Caco-2 (cell line): ENCODE measurements around the gene MANBA. TPM values are rescaled to one million over a fixed set of nuclear protein-coding genes. Genes with fewer than 3 reads are reported as not detected.

Experiments
- BruUV-seq: library from RNA; stranded (reverse); fragments of 400-500 nt; replicated peaks from 2 replicates; lab custom pipeline; 2021; lab: Mats Ljungman, UMichigan
- CTCF ChIA-PET: fragments of 300-600 bp; sonication (Branson Sonifier 250); formaldehyde crosslinking; loops from one replicate; lab custom pipeline; 2022; ENCODE audit warnings: antibody characterized with exemption; lab: Charles Lee
- POLR2A ChIA-PET: fragments of 300-600 bp; sonication (Branson Sonifier 250); formaldehyde crosslinking; loops from one replicate; lab custom pipeline; 2022; ENCODE audit warnings: antibody characterized with exemption; lab: Charles Lee
- DNase-seq, 2 experiments: peaks; one replicate each; pipeline versions ENCODE4 v3.0.0 to v3.0.0-alpha.2; 2020 to 2022
- H3K27me3 ChIP-seq: replicated peaks from 2 replicates; pipeline ENCODE4 v1.6.0; 2011; ENCODE audit warnings: low read length; ENCODE audit not compliant: control insufficient read depth, insufficient read depth
- H3K36me3 ChIP-seq: 2 replicates; pipeline ENCODE4 v1.5.1; 2011; ENCODE audit warnings: low read length; ENCODE audit not compliant: control insufficient read depth, insufficient read depth
- H3K4me1 ChIP-seq: fragments of 250-450 bp; sonication (Bioruptor Pico); 2 replicates; pipeline ENCODE4 v1.5.1; 2020; ENCODE audit warnings: mild to moderate bottlenecking
- H3K4me3 ChIP-seq: 2 replicates; pipeline ENCODE4 v1.5.1; 2011; ENCODE audit warnings: low read depth, mild to moderate bottlenecking, control low read depth, low read length
- H3K9me3 ChIP-seq: fragments of 250-450 bp; sonication (Bioruptor Pico); 2 replicates; pipeline ENCODE4 v1.5.1; 2020; ENCODE audit warnings: mild to moderate bottlenecking, moderate library complexity
- H3K27ac Mint-ChIP-seq: one replicate; pipeline ENCODE4 v1.8.0; 2022; ENCODE audit warnings: mixed read lengths; ENCODE audit not compliant: unreplicated experiment
- H3K27me3 Mint-ChIP-seq: one replicate; pipeline ENCODE4 v1.8.0; 2022; ENCODE audit warnings: mixed read lengths; ENCODE audit not compliant: insufficient read depth, unreplicated experiment
- H3K36me3 Mint-ChIP-seq: one replicate; pipeline ENCODE4 v1.8.0; 2022; ENCODE audit warnings: mild to moderate bottlenecking, mixed read lengths; ENCODE audit not compliant: insufficient read depth, unreplicated experiment
- H3K4me1 Mint-ChIP-seq: one replicate; pipeline ENCODE4 v1.8.0; 2022; ENCODE audit warnings: low read depth, mixed read lengths; ENCODE audit not compliant: unreplicated experiment
- H3K4me3 Mint-ChIP-seq: one replicate; pipeline ENCODE4 v1.8.0; 2022; ENCODE audit warnings: mild to moderate bottlenecking, moderate library complexity, mixed read lengths; ENCODE audit not compliant: unreplicated experiment
- H3K9me3 Mint-ChIP-seq: one replicate; pipeline ENCODE4 v1.8.0; 2022; ENCODE audit warnings: mixed read lengths; ENCODE audit not compliant: unreplicated experiment
- intact Hi-C: fragments of 100-400 bp; cut with micrococcal nuclease; formaldehyde crosslinking; loops from one replicate; pipeline ENCODE4 v1.10.0; 2022; ENCODE audit not compliant: unreplicated experiment
- total RNA-seq: library from RNA; stranded (reverse); gene quantifications from 2 replicates; pipeline ENCODE4 v1.2.3, GENCODE V29; 2022
- TF ChIP-seq, protein P1 (sequence below), 2 experiments: fragments of 200-600 bp in 1 of 2; IDR thresholded peaks; 1 replicate in 1 of 2; 2 replicates in 1 of 2; pipeline versions ENCODE4 v1.5.1 to v1.8.0; 2011 to 2022; ENCODE audit warnings: antibody characterized with exemption in 1 of 2, control low read depth in 1 of 2, inconsistent platforms in 1 of 2, low read depth in 1 of 2, low read length in 1 of 2, mild to moderate bottlenecking in 1 of 2, moderate library complexity in 1 of 2; ENCODE audit not compliant: insufficient read depth in 1 of 2, severe bottlenecking in 1 of 2, unreplicated experiment in 1 of 2

Gene MANBA
- total RNA-seq, 1 experiment from 2014 or later, result 53.5 TPM

DNA sequence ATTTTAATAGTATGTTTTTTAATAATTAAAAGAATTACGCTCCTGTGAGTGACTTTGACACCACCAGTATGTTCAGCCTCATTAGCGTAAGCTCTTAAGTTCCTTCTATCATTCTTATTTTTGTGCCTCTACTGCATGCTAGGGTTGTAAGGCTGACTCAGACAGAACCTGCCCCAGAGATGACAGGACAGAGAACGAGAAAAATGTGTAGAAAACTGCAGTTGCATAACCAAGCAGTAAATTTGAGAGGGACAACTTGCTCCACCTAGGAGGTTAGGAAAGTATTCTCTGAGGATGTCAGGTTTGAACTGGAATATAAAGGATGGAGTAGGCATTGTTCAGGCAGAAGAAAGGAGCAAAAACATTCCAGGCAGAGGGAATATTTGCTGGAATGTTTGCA, 160.9 kb downstream of the MANBA start:
- ChIA-PET CTCF (no interaction called here), POLR2A (no interaction called here)
- H3K4me1 Mint-ChIP-seq, result no peaks in the 10 kb centered on the region
- no peaks in the 10 kb centered on the region for H3K9me3 ChIP-seq
- H3K36me3 Mint-ChIP-seq, result peaks cover 50% of the 10 kb centered on the region
- H3K4me3 Mint-ChIP-seq, result no peak overlapping the region
- no peaks in the 10 kb centered on the region; the same call in 1 of the 2 replicates for H3K36me3 ChIP-seq
- H3K4me3 ChIP-seq, result no peak overlapping the region
- H3K27me3 ChIP-seq, result no peaks in the 10 kb centered on the region
- H3K4me1 ChIP-seq, result no peaks in the 10 kb centered on the region
- DNase-seq, result no peak
- H3K27me3 Mint-ChIP-seq, result no peaks in the 10 kb centered on the region
- no peaks in the 10 kb centered on the region for H3K9me3 Mint-ChIP-seq
- TF ChIP-seq, protein P1, sequence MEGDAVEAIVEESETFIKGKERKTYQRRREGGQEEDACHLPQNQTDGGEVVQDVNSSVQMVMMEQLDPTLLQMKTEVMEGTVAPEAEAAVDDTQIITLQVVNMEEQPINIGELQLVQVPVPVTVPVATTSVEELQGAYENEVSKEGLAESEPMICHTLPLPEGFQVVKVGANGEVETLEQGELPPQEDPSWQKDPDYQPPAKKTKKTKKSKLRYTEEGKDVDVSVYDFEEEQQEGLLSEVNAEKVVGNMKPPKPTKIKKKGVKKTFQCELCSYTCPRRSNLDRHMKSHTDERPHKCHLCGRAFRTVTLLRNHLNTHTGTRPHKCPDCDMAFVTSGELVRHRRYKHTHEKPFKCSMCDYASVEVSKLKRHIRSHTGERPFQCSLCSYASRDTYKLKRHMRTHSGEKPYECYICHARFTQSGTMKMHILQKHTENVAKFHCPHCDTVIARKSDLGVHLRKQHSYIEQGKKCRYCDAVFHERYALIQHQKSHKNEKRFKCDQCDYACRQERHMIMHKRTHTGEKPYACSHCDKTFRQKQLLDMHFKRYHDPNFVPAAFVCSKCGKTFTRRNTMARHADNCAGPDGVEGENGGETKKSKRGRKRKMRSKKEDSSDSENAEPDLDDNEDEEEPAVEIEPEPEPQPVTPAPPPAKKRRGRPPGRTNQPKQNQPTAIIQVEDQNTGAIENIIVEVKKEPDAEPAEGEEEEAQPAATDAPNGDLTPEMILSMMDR (IDR thresholded peaks at IDR 0.05; ENCODE audit: insufficient read depth in 1 of 2, low read depth in 1 of 2, low read length in 1 of 2, severe bottlenecking in 1 of 2, unreplicated experiment in 1 of 2), result no peak
- intact Hi-C loops, result no loop called here
- no peak overlapping the region for H3K27ac Mint-ChIP-seq
- BruUV-seq, result no TSS peak

GRCh38 chr4:102599455-102599854, 161.3 kb downstream of the MANBA start:
- Histone ChIP-seq H3K4me1 (no peaks in the 10 kb centered on the region), H3K9me3 (no peaks in the 10 kb centered on the region), H3K27me3 (no peaks in the 10 kb centered on the region), H3K36me3 (no peaks in the 10 kb centered on the region; the same call in 1 of the 2 replicates), H3K4me3 (no peak overlapping the region)
- intact Hi-C loops, result no loop called here
- peaks cover 53% of the 10 kb centered on the region for H3K36me3 Mint-ChIP-seq
- H3K4me1 Mint-ChIP-seq, result no peaks in the 10 kb centered on the region
- CTCF ChIA-PET, result no interaction called here
- TF ChIP-seq, protein P1 (IDR thresholded peaks at IDR 0.05; ENCODE audit: insufficient read depth in 1 of 2, low read depth in 1 of 2, low read length in 1 of 2, severe bottlenecking in 1 of 2, unreplicated experiment in 1 of 2), result no peak
- no peak overlapping the region for H3K27ac Mint-ChIP-seq
- BruUV-seq, result no TSS peak
- H3K27me3 Mint-ChIP-seq, result no peaks in the 10 kb centered on the region
- H3K4me3 Mint-ChIP-seq, result no peak overlapping the region
- H3K9me3 Mint-ChIP-seq, result no peaks in the 10 kb centered on the region
- POLR2A ChIA-PET, result no interaction called here
- no peak for DNase-seq

DNA sequence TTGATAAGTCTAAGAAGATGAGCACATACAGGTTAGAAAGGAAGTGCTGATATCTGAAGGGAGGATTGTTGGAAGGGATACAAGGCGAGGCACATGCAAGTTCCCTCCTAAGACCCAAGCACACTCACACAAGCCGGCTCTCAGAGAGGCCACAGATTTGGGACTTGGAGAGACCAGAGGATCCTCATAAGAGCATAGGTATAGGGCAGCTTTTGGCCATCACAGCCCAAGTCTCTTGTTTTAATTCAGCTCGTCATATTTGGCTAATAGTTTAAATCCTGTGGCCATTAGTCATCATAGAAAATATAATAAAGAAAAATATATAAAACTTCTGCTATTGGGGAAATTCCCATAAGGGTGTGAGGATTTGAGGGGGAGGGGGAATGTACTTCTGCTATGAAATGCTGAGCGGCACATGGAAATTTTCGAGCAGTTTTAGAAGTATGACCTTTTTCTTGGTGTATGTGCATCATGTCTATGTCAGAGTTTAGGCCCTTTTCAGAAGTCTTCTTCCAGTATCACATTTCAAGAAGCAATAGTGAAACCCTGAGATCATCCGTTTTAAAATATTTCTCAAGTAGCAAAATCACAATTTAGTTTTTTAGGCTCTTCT, 161.9 kb downstream of the MANBA start:
- POLR2A ChIA-PET, result no interaction called here
- CTCF ChIA-PET, result no interaction called here

More for the DNA sequence above, 161.9 kb downstream of the MANBA start:
- Histone ChIP-seq H3K36me3 (no peaks in the 10 kb centered on the region; the same call in 1 of the 2 replicates), H3K27me3 (no peaks in the 10 kb centered on the region), H3K4me1 (no peaks in the 10 kb centered on the region), H3K4me3 (no peak overlapping the region), H3K9me3 (no peaks in the 10 kb centered on the region)
- Mint-ChIP-seq H3K27ac (no peak overlapping the region), H3K4me1 (no peaks in the 10 kb centered on the region), H3K27me3 (no peaks in the 10 kb centered on the region), H3K9me3 (no peaks in the 10 kb centered on the region), H3K4me3 (no peak overlapping the region), H3K36me3 (peaks cover 55% of the 10 kb centered on the region)
- intact Hi-C loops, result no loop called here
- TF ChIP-seq, protein P1 (IDR thresholded peaks at IDR 0.05; ENCODE audit: insufficient read depth in 1 of 2, low read depth in 1 of 2, low read length in 1 of 2, severe bottlenecking in 1 of 2, unreplicated experiment in 1 of 2), result no peak
- BruUV-seq, result no TSS peak
- no peak for DNase-seq
